Caco-2 (cell line): ENCODE measurements around the gene PRPF39. TPM values are rescaled to one million over a fixed set of nuclear protein-coding genes. Genes with fewer than 3 reads are reported as not detected.

Experiments
- BruUV-seq: library from RNA; stranded (reverse); fragments of 400-500 nt; replicated peaks from 2 replicates; lab custom pipeline; 2021; lab: Mats Ljungman, UMichigan
- CTCF ChIA-PET: fragments of 300-600 bp; sonication (Branson Sonifier 250); formaldehyde crosslinking; loops from one replicate; lab custom pipeline; 2022; ENCODE audit warnings: antibody characterized with exemption; lab: Charles Lee
- POLR2A ChIA-PET: fragments of 300-600 bp; sonication (Branson Sonifier 250); formaldehyde crosslinking; loops from one replicate; lab custom pipeline; 2022; ENCODE audit warnings: antibody characterized with exemption; lab: Charles Lee
- DNase-seq, 2 experiments: peaks; one replicate each; pipeline versions ENCODE4 v3.0.0 to v3.0.0-alpha.2; 2020 to 2022
- H3K27me3 ChIP-seq: replicated peaks from 2 replicates; pipeline ENCODE4 v1.6.0; 2011; ENCODE audit warnings: low read length; ENCODE audit not compliant: control insufficient read depth, insufficient read depth
- H3K36me3 ChIP-seq: 2 replicates; pipeline ENCODE4 v1.5.1; 2011; ENCODE audit warnings: low read length; ENCODE audit not compliant: control insufficient read depth, insufficient read depth
- H3K4me1 ChIP-seq: fragments of 250-450 bp; sonication (Bioruptor Pico); 2 replicates; pipeline ENCODE4 v1.5.1; 2020; ENCODE audit warnings: mild to moderate bottlenecking
- H3K4me3 ChIP-seq: 2 replicates; pipeline ENCODE4 v1.5.1; 2011; ENCODE audit warnings: low read depth, mild to moderate bottlenecking, control low read depth, low read length
- H3K9me3 ChIP-seq: fragments of 250-450 bp; sonication (Bioruptor Pico); 2 replicates; pipeline ENCODE4 v1.5.1; 2020; ENCODE audit warnings: mild to moderate bottlenecking, moderate library complexity
- H3K27ac Mint-ChIP-seq: one replicate; pipeline ENCODE4 v1.8.0; 2022; ENCODE audit warnings: mixed read lengths; ENCODE audit not compliant: unreplicated experiment
- H3K27me3 Mint-ChIP-seq: one replicate; pipeline ENCODE4 v1.8.0; 2022; ENCODE audit warnings: mixed read lengths; ENCODE audit not compliant: insufficient read depth, unreplicated experiment
- H3K36me3 Mint-ChIP-seq: one replicate; pipeline ENCODE4 v1.8.0; 2022; ENCODE audit warnings: mild to moderate bottlenecking, mixed read lengths; ENCODE audit not compliant: insufficient read depth, unreplicated experiment
- H3K4me1 Mint-ChIP-seq: one replicate; pipeline ENCODE4 v1.8.0; 2022; ENCODE audit warnings: low read depth, mixed read lengths; ENCODE audit not compliant: unreplicated experiment
- H3K4me3 Mint-ChIP-seq: one replicate; pipeline ENCODE4 v1.8.0; 2022; ENCODE audit warnings: mild to moderate bottlenecking, moderate library complexity, mixed read lengths; ENCODE audit not compliant: unreplicated experiment
- H3K9me3 Mint-ChIP-seq: one replicate; pipeline ENCODE4 v1.8.0; 2022; ENCODE audit warnings: mixed read lengths; ENCODE audit not compliant: unreplicated experiment
- intact Hi-C: fragments of 100-400 bp; cut with micrococcal nuclease; formaldehyde crosslinking; loops from one replicate; pipeline ENCODE4 v1.10.0; 2022; ENCODE audit not compliant: unreplicated experiment
- total RNA-seq: library from RNA; stranded (reverse); gene quantifications from 2 replicates; pipeline ENCODE4 v1.2.3, GENCODE V29; 2022
- TF ChIP-seq, protein P1 (sequence below), 2 experiments: fragments of 200-600 bp in 1 of 2; IDR thresholded peaks; 1 replicate in 1 of 2; 2 replicates in 1 of 2; pipeline versions ENCODE4 v1.5.1 to v1.8.0; 2011 to 2022; ENCODE audit warnings: antibody characterized with exemption in 1 of 2, control low read depth in 1 of 2, inconsistent platforms in 1 of 2, low read depth in 1 of 2, low read length in 1 of 2, mild to moderate bottlenecking in 1 of 2, moderate library complexity in 1 of 2; ENCODE audit not compliant: insufficient read depth in 1 of 2, severe bottlenecking in 1 of 2, unreplicated experiment in 1 of 2

PRPF39 gene
- total RNA-seq, 1 experiment from 2014 or later, result 22.3 TPM

DNA sequence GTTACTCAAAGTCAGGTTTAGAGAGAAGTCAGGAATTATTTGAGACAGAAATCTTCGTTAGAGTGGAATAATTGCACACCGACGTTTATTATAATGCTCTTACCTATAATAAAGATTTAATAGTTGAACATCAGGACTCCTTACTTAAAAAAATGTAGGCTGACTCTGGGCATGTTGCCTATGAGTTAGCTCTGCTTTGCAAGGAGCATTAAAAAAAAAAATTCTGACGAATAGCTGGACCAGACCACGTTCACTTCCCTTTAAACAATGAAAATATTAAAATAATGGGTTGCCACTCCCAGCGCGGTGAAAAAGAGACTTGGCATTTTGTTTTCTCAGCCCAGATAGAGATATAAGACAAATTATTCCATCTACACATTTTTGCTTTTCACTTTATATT, 51.2 kb downstream of the PRPF39 start:
- Mint-ChIP-seq H3K4me1 (peaks cover 14% of the 10 kb centered on the region), H3K4me3 (peak overlapping the region; percentile 97), H3K36me3 (peaks cover 10% of the 10 kb centered on the region), H3K27me3 (no peaks in the 10 kb centered on the region), H3K27ac (peak overlapping the region; percentile 95), H3K9me3 (no peaks in the 10 kb centered on the region)
- no peaks in the 10 kb centered on the region for H3K36me3 ChIP-seq
- POLR2A ChIA-PET, result interaction anchor here (0.7 kb wide), 1 partner anchor 118 kb away, joined by 3 read pairs; the partner anchor contains the start of gene MIS18BP1
- no TSS peak for BruUV-seq
- H3K4me3 ChIP-seq, result peak overlapping the region; percentile 44
- no peaks in the 10 kb centered on the region for H3K9me3 ChIP-seq
- no peak for DNase-seq
- CTCF ChIA-PET, result interaction anchor here (1.5 kb wide), 1 partner anchor 221 kb away, joined by 8 read pairs; no protein-coding TSS in a partner anchor
- TF ChIP-seq, protein P1, sequence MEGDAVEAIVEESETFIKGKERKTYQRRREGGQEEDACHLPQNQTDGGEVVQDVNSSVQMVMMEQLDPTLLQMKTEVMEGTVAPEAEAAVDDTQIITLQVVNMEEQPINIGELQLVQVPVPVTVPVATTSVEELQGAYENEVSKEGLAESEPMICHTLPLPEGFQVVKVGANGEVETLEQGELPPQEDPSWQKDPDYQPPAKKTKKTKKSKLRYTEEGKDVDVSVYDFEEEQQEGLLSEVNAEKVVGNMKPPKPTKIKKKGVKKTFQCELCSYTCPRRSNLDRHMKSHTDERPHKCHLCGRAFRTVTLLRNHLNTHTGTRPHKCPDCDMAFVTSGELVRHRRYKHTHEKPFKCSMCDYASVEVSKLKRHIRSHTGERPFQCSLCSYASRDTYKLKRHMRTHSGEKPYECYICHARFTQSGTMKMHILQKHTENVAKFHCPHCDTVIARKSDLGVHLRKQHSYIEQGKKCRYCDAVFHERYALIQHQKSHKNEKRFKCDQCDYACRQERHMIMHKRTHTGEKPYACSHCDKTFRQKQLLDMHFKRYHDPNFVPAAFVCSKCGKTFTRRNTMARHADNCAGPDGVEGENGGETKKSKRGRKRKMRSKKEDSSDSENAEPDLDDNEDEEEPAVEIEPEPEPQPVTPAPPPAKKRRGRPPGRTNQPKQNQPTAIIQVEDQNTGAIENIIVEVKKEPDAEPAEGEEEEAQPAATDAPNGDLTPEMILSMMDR (IDR thresholded peaks at IDR 0.05; ENCODE audit: insufficient read depth in 1 of 2, low read depth in 1 of 2, low read length in 1 of 2, severe bottlenecking in 1 of 2, unreplicated experiment in 1 of 2), result no peak
- intact Hi-C loops, result loop anchor here (1.0 to 2.0 kb wide), 4 partner anchors 50 to 173 kb away; partner anchors contain the start of genes PRPF39 and TOGARAM1
- peaks cover 8% of the 10 kb centered on the region; the same call in 1 of the 2 replicates for H3K4me1 ChIP-seq
- no peaks in the 10 kb centered on the region for H3K27me3 ChIP-seq

DNA sequence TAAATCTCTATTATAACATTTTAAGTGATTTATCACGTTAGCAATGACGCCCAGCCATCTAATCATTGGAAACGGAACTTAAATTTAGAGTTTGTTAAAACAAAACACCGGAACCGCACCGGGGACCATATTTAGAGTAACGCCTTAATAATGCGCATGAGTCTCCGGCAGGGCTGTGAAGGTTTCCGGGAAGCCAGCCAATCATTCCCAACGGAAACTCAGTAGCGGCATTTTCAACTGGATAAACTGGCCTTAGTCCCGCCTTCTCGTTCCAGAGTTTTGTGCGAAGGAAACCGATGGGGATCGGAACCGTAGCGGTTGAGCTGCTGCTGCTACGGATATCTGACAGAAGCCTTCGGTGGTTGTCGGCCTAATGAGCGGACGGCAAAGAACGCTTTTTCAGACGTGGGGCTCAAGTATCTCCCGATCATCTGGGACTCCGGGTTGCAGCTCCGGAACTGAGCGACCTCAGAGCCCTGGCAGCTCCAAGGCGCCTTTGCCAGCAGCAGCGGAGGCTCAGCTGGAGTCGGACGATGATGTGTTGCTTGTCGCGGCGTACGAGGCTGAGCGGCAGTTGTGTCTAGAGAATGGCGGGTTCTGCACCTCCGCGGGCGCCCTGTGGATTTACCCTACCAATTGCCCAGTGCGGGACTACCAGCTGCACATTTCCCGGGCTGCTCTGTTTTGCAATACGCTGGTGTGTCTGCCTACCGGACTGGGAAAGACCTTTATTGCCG, 51.9 kb downstream of the PRPF39 start, which contains the start of gene FANCM:
Gene FANCM, plus strand, starts transcription at position 272 of the 737 bp plus-strand sequence. Its CDS starts 102 bp downstream, at position 374.
- peaks cover 8% of the 10 kb centered on the region; the same call in 1 of the 2 replicates for H3K4me1 ChIP-seq
- no peaks in the 10 kb centered on the region for H3K27me3 Mint-ChIP-seq
- peak; percentile 92 to 95 for DNase-seq
- H3K9me3 Mint-ChIP-seq, result no peaks in the 10 kb centered on the region
- H3K36me3 ChIP-seq, result no peaks in the 10 kb centered on the region
- H3K9me3 ChIP-seq, result no peaks in the 10 kb centered on the region
- peaks cover 10% of the 10 kb centered on the region for H3K36me3 Mint-ChIP-seq
- H3K27ac Mint-ChIP-seq, result peak within 1 kb of the TSS; percentile 95
- TF ChIP-seq, protein P1 (IDR thresholded peaks at IDR 0.05; ENCODE audit: insufficient read depth in 1 of 2, low read depth in 1 of 2, low read length in 1 of 2, severe bottlenecking in 1 of 2, unreplicated experiment in 1 of 2), result no peak
- ChIA-PET CTCF (interaction anchor here (1.2 to 1.5 kb wide), 2 partner anchors 117 to 222 kb away, joined by 3 to 8 read pairs; partner anchors contain the start of gene MIS18BP1), POLR2A (interaction anchor here (0.7 kb wide), 1 partner anchor 117 kb away, joined by 3 read pairs; the partner anchor contains the start of gene MIS18BP1)
- peak within 1 kb of the TSS; percentile 97 for H3K4me3 Mint-ChIP-seq
- intact Hi-C loops, result loop anchor here (1.0 to 2.0 kb wide), 4 partner anchors 51 to 174 kb away; partner anchors contain the start of genes PRPF39 and TOGARAM1
- H3K4me3 ChIP-seq, result peak within 1 kb of the TSS; percentile 64
- H3K27me3 ChIP-seq, result no peaks in the 10 kb centered on the region
- H3K4me1 Mint-ChIP-seq, result peaks cover 14% of the 10 kb centered on the region
- BruUV-seq, result TSS peak; percentile 42

DNA sequence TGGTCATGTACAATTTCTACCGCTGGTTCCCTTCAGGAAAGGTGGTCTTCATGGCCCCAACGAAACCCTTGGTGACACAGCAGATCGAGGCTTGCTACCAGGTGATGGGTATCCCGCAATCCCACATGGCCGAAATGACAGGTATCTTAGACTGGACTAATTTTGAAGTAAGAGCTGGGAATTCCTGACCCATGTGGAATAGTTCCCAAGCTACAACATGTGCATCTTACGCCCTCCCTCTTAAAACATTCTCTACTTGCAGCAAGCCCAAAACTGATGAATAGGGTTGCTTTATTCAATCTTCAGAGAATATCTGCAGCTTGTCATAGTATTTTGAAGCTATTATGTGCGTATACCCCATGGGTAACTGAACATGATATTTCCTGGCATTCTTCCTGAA, 52.5 kb downstream of the PRPF39 start:
- peaks cover 8% of the 10 kb centered on the region; the same call in 1 of the 2 replicates for H3K4me1 ChIP-seq
- Mint-ChIP-seq H3K36me3 (peaks cover 11% of the 10 kb centered on the region), H3K27me3 (no peaks in the 10 kb centered on the region), H3K9me3 (no peaks in the 10 kb centered on the region), H3K4me1 (peaks cover 14% of the 10 kb centered on the region), H3K4me3 (peak overlapping the region; percentile 97), H3K27ac (peak overlapping the region; percentile 95)
- no peaks in the 10 kb centered on the region for H3K36me3 ChIP-seq
- H3K27me3 ChIP-seq, result no peaks in the 10 kb centered on the region
- ChIA-PET CTCF (interaction anchor here (1.2 to 1.5 kb wide), 2 partner anchors 117 to 223 kb away, joined by 3 to 8 read pairs; partner anchors contain the start of gene MIS18BP1), POLR2A (interaction anchor here (0.9 to 1.1 kb wide), 2 partner anchors 76 to 117 kb away, joined by 3 read pairs; partner anchors contain the start of gene MIS18BP1)
- H3K9me3 ChIP-seq, result no peaks in the 10 kb centered on the region
- TF ChIP-seq, protein P1 (IDR thresholded peaks at IDR 0.05; ENCODE audit: insufficient read depth in 1 of 2, low read depth in 1 of 2, low read length in 1 of 2, severe bottlenecking in 1 of 2, unreplicated experiment in 1 of 2), result no peak
- intact Hi-C loops, result no loop called here
- peak overlapping the region; percentile 64 for H3K4me3 ChIP-seq
- no TSS peak for BruUV-seq
- no peak for DNase-seq
